Activated T-helper 1 cell treated with Interleukin-2 at 50 U/mL for 16 hours (primary cell): ENCODE data around the gene FAM25G.
"Not testable (repeated sequence)": the region's sequence is repeated elsewhere in the genome, so short reads cannot be mapped to it uniquely, and the experiment has no call there.

Source experiments
- DNase-seq: peaks from one replicate; pipeline ENCODE4 v3.0.0-alpha.2; 2020; ENCODE audit warnings: low read depth

The FAM25G gene

DNA sequence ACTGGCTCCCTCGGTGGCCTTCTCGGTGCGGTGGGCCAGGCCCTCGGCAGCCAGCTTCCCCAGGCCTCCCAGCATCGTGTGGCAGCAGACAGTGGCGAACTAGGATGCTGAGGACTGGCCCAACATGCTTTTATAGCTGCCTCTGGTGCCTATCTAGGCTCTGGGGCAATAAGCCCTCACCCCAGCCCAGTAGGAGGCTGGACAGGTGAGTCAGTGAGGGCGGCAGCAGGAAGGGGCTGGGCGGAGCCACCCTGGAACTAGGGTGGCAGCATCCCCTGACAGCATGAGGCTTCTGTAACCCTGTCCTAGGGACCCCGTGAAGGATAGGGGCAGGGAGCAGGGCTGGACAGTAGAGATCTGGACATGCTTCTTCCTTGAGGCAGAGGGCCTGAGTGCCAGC, at the start of gene FAM25G:
TSS of gene FAM25G (minus strand) at position 101 of the 400 bp plus-strand sequence. CDS start at position 75, 26 bp downstream.
- not testable (repeated sequence) for DNase-seq

DNA sequence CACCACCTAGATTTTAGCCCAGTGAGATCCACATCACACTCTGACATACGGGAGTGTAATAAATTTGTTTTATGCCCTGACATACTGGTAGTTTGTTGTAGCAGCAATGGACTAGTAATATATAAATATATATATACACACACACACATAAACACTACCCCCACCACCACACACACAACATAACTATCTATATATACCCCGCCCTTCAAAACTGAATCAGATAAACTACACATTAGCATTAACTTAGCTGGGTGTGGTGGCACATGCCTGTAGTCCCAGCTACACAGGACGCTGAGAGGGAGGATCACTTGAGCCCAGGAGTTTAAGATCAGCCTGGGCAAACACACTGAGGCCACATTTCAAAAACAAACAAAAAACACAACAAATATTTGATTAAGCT, 44.9 kb upstream of the FAM25G start:
- DNase-seq = not testable (repeated sequence)

DNA sequence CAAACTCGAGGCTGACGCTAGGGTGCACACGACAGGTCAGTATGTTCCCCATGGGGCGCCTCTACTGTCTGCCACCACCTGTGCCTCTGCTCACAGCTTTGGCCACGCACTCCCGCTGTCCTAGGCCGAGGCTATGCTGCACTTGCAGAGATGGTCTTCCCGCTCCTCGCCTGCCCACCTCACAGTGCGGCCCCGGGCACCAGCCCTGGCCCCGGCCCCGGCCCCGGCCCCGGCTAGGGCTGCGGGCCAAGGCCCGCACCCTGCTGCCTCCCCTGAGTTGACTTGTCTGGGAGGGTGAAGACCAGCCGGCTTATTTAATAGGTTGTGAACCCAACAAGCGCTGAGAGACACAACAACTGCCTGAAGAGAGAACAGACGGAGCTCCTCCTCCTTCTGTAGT, 32.0 kb upstream of the FAM25G start, which contains the start of gene AGAP9:
TSS of gene AGAP9 (minus strand) at position 164 of the 400 bp plus-strand sequence. CDS start at position 52, 112 bp downstream.
- DNase-seq = not testable (repeated sequence)

DNA sequence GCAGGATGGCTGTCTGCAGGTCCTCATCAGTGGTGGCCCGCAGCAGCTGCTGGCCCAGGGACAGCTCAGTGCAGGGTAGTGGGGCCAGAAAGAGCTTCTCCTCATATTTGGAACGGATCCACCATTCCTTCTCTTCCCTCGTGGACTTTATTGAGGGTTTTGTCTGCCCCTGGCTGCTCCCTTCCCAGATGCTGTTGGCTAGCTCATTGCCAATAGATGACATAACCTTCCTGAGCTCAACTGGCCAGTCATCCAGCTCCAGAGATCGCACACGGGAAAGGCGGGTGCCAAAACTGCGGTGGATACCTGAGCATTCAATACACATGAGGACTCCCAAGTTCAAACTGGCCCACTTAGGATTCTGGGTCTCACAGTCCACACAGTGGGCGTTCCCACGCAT, 10.8 kb upstream of the FAM25G start:
- DNase-seq = not testable (repeated sequence)

DNA sequence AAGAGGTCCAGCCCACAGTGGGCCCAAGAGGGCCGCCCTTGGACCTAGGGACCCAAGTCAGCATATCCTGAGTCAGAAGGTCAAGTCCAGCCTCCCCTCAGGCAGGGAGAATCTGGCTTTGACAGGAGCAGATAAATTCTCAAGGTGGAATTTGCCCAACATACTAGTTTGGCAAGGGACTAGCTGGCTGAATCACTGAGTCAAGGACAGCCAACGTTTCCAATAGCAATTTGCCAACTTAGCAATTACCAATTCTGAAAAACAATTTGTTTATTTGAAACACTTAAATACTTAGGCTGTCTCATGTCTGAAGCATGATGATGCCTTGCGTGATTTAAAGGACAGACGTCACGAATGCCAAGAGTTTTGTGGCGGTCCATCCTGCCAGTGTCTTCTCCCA, 2.7 kb upstream of the FAM25G start:
- DNase-seq = not testable (repeated sequence)

DNA sequence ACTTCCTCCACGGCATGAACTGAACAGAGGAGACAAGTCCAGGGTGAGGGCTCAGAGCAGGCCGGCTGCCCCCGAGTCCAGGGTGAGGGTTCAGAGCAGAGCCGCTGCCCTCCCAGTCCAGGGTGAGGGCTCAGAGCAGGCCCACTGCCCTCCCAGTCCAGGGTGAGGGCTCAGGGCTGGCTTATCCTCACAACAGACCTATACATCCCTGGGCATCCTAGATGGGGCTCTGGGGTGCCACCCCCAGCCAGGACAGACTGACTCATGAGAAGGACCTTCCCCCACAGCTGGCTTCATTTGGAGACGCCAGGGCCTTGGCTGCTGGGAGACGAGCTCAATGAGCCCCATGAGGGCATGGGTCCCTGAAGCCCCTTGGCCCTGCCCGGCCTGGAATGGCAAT, 1.9 kb downstream of the FAM25G start:
- DNase-seq = not testable (repeated sequence)

DNA sequence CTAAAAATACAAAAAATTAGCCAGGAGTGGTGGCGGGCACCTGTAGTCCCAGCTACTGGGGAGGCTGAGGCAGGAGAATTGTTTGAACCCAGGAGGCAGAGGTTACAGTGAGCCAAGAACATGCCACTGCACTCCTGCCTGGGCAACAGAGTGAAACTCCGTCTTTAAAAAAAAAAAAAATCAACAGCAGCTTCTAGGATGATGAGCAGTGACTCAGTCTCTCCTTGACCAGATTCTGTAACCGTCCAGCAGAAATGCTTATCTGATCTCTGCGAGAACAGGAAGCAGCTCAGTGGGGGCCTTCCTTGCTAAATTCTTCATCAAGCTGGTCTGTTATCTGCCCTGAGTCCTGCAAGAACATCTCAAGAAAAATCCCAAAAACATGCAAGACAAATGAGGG, 5.6 kb downstream of the FAM25G start:
- not testable (repeated sequence) for DNase-seq

DNA sequence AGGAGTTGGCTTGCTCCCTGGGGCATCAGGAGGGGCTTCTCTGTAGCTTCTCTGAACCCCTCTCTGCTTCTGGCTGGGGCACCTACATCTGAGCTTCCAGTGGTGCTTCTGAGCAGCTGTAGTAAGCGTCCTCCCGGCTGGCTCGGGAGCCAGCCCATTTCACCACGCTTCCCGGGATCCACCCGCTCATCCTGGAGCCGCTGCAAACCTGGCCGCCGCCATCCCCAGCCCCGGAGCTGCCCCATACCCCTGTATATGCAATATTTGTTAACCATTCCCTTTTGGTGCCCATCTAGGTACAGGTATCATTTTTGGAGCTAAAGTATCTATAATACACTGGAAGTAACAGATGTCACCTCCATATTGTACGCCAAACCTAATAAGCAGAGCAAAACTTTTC, 6.7 kb downstream of the FAM25G start:
- not testable (repeated sequence) for DNase-seq

DNA sequence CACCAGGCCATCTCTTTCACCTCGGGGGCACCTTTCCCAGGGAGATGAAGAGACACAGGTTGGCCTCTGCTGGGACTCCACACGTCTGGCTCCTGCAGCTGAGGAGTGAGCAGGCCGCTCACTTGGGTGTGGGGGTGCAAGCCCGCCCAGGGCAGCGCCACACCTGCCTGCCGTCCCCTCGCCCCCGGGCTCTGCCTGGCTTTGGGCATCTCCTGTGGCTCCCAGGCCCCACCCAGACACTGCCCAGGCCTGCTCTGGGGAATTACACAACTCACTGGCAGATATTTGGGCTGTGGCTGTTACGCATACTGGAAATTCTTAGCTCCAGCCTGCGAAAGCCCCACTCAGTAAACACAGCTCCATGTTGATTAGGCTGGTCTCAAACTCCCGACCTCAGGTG, 7.6 kb downstream of the FAM25G start, which contains the start of gene ANXA8:
TSS of gene ANXA8 (minus strand) at position 193 of the 400 bp plus-strand sequence. CDS start at position 11, 182 bp downstream.
- not testable (repeated sequence) for DNase-seq

DNA sequence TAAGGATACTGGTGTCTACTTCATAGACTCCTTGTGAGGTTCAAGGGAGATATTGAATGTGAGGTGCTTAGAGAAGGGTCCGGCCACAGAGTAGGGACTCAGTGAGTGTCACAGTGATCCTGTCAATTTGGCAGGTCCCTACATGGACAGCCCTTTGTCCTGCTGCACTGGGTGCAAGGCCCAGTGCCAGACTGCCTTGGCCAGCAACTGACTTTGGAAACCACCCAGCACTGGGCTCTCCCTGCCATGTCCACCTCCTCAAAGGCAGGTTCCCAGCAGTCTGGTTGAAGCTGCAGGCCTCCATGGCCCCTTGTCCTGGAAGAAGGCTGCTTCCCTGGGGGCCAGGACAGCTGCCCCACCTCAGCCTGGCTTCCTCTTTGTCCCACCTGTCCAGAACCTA, 9.1 kb downstream of the FAM25G start:
- not testable (repeated sequence) for DNase-seq

DNA sequence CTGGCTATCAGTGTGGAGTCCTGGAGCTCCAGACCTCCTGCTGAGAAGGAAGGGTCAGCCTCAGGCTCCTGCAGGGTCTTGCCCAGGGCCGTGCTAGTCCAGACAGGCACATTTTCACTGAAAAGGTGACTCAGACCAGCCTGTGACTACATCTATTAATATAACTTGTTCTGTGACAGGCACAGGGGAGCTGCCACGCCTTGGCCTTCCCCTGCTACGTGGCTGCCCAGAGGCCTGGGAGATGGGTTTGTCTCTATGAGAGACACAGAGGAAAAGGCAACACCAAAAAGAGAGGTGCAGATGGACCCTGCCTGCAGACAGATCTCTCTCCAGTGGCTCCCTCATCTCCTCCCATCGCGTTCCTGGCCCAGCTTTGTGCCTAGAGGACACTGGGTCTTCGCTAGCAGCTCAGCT, 9.7 kb downstream of the FAM25G start:
- DNase-seq = not testable (repeated sequence)

DNA sequence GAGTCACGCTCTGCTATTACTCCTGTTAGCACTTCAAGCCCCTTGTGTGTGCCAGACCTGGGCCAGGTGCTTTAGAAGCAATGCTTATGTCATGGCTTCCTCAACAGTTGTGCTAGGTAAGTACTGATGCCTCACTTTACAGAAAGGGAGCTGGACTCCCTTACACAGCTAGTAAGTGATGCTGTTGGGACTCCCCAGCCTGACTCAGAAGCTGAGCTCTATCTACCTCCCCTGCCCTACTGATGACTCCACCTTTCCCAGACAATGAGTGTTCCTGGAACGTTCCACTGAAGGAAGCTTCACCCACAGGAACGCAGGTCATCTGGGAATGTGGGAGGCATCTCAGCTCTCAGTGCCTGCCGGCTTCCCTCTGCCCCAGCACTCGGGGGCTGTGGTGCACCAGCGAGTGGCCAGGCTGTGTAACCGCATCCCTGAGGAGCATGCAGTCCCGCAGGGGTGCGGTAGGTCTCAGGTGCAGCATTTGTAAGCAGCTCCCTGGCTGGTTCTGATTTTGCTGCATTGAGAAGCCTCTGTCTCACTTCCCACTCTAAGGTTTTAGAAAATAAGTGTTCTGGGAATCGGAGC, 10.2 kb downstream of the FAM25G start:
- not testable (repeated sequence) for DNase-seq

DNA sequence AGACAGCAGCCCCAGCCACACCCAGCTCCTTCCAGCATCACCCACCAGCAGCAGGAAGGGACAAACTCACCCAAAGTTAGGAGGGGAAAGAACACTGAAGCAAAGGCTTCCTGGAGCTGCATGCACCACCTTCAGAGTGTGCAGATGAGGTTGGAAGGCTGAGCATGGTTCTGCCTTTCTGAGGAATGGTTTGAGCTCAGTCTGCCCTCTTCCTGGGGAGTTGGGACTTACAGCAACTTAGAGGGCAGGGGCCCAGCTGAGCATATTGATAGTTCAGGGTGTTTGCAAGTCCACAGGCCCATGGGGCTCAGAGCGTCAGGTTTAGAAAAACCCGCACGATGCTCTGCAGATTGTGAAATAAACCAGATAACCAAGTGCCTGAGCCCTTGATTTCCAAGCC, 11.4 kb downstream of the FAM25G start:
- not testable (repeated sequence) for DNase-seq

DNA sequence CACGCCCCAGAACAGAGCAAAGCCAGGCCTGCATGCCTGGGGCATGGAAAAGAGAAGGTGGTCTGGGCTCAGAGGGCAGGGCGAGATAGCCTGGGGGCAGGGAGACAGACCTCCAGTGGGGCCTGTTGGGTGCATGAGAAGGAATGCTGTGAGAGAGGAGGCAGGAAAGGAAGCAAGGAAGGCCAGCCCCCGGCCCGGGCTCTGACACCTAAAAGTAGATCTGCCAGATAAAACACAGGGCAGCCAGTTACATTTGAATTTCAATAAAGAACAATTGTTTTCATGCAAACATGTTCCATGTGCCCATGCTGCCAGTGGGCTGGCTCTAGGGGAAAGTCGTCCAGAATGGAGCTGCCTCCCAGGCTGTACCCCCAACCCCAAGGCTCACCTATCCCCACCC, 13.4 kb downstream of the FAM25G start:
- DNase-seq = not testable (repeated sequence)

DNA sequence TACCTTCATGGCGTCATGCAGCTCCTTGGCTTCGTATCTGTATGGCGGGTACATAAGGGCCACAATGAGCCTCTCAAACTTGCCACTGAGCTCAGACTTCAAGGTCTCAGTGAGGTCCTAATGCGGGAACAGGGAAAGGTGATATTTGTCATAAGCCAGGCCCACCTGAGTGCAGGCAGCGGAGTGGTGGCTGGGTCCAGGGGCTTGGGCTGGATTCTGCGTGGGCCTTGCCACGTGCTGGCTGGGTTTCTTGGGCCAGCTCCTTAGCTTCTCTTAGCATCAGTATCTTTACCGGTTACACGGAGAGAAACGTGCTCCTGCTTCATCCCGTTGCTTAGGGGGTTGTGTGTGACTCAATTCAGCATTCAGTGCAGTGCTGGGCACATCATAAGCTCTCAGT, 14.4 kb downstream of the FAM25G start:
- not testable (repeated sequence) for DNase-seq

DNA sequence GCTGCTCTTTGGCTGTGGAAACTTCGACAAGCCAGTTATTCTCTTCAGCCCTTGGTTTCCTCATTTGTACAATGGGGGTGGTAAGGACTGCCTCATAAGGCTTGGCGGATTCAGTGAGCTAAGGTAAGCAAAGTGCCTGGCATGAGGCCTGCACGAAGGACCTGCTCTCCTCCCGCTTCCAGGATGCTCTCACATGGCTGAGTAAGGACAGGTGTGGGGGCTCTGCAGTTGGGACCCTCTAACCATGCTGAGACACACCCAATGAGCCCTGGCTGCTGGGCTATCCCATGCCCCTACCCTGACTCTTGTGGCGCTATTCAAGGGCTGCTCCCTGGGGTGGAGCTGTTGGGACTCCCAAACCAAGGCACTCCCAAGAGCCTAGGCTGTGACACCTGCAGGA, 16.4 kb downstream of the FAM25G start:
- DNase-seq = not testable (repeated sequence)

DNA sequence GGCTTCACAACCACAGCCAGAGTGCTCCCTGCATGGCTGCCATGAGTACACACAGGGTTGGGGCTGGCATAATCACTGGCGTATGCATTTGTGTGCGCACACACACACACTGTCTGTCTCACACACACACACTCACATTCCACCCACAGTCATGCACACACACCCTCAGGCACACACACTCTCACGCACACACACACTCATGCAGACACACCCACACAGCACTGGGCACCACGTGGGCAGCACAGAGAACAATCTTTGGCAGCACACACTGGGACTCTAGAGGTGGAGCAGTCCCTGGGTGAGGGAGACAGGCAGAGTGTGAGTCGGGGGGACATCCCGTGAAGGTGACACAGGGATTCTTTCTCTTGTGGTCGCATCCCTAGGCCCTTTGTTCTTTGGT, 18.0 kb downstream of the FAM25G start:
- not testable (repeated sequence) for DNase-seq

DNA sequence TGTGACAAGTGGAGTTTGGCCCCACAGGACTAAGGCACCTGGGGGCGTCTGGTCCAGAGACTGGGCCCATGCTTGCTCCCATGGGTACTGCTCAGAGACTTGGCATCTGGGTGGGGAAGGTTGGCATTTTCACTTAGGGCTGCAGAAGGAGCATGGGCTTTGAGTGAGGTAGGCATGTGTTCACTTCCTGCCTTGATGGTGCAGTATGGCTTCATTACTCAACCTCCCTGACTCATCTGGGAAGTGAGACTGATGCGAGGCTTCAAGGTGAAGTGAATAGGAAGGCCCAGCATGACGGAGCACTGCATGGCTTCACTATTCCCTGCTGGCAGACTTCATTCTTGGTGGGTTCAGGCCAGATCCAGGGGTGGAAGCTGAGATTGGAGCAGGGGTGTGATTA, 18.9 kb downstream of the FAM25G start:
- DNase-seq = not testable (repeated sequence)

DNA sequence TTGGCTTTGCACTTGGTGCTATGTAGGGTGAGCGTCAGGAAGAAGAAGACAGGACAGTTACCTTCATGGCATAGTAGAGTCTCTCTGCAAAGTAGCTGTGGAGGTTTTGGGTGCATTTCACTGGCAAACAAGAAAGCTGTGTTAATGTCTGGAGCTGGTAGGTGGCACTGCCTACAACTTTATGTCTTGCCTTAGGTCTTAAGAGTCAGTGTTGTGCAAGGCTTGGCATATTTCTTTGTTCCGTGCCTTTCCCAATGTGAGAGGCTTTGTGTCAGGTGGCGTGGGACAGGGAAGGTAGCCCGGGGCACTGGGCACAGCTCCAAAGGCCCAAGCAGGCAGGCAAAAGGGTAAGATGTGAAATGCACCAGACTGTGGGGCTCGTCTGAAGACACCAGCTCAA, 19.4 kb downstream of the FAM25G start:
- not testable (repeated sequence) for DNase-seq

DNA sequence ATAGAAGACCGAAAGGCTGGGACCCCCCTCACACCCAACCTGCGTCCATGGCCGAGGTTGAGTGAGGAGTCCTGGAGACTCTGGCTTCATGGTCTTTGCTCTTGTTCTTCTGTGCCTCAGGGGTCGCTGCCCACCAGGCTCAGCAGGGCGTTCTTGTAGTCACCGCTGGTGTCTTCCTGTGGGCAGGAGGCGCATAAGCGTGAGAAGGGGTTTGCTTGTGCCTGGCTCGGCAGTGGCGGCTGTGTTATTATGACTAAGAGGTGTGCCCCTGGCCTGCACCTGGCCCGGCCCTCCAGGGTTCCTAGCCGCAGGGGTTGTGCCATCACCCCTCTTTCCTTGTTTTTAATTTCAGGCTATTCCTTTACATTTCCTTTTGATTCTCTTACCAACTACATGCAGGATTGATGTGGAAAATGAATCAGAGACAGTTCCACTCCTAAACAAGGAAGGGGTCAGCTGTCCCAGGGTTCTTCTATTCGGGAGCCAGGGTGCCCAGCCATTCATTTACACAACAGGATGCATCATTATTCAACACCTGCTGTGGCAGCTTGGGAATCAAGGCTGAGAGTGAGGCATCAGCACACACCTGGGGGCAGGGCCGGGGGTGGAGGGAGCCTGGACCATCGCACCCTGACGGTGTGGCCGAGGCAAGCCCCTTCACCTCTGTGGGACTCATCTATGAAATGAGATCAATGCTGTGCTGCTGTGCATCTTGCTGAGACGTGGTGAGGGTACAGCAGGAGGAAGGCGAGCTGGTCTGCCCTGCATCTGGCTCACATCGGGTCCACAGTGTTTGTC, 22.6 kb downstream of the FAM25G start:
- not testable (repeated sequence) for DNase-seq

DNA sequence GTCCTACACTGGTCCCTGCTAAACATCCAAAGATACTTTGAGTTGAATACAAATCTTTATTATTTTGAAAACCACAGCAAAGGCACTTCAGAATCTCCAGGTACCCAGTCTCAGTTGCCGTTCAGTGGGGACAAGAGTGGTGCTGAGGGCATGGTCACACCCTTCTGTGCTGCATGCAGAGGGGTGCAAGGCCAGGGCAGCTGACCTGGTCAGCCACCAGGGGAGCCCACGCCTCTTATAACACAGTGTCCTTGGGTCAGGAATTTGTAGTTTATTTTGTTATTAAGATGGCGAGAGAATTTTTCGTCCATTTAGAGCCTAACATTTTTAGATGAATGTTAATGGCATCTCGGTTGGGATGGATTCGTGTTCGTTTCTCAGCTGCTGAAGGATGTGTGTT, 23.5 kb downstream of the FAM25G start:
- DNase-seq = not testable (repeated sequence)

DNA sequence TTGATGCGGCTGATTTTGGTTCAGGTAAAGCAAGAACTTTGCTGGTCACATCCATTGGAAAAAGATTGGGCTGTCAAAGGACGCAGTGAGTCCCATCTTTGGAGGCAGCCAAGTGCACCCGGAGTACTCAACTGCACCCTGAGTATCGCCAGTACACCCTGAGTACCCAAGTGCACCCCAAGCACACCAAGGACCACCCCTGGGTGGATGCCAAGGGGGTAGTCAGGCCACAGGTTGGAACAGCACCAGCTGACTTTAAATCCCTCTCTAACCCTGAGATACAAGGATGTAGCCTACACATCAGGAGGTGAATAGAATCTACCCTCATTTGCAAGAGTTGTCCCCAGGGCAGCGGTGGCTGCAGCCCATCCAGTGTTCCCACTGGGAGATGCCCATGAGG, 24.0 kb downstream of the FAM25G start:
- DNase-seq = not testable (repeated sequence)
